Right cardiac atrium (tissue), 5 donors: ENCODE measurements around the gene SCAND1. TPM values are rescaled to one million over a fixed set of nuclear protein-coding genes. Genes with fewer than 3 reads are reported as not detected.

Source experiments
- ATAC-seq, 2 donors: fragments of 200-7000 bp; cut with Tn5 transposase; one replicate each; pipeline versions ENCODE4 v1.8.0 to v1.9.1; 2020; ENCODE audit warnings: moderate library complexity in 2 of 2, mild to moderate bottlenecking in 1 of 2
- DNase-seq, 3 donors: peaks; one replicate each; pipeline ENCODE4 v3.0.0-alpha.2; 2020
- H3K27ac ChIP-seq: one replicate; pipeline ENCODE4 v1.5.1; 2013; ENCODE audit warnings: mild to moderate bottlenecking, low read length, control low read depth, moderate library complexity
- H3K27me3 ChIP-seq: one replicate; pipeline ENCODE4 v1.6.1; 2013; ENCODE audit not compliant: control insufficient read depth, insufficient read depth
- H3K4me1 ChIP-seq: one replicate; pipeline ENCODE4 v1.6.1; 2013; ENCODE audit warnings: low read length; ENCODE audit not compliant: control insufficient read depth, insufficient read depth
- H3K4me3 ChIP-seq: one replicate; pipeline ENCODE4 v1.5.1; 2013; ENCODE audit warnings: low read length, control low read depth
- H3K9me3 ChIP-seq: one replicate; pipeline ENCODE4 v1.6.1; 2013; ENCODE audit warnings: low read length; ENCODE audit not compliant: control insufficient read depth
- WGBS: extraction: QIAGEN DNeasy Blood & Tissue Kit; methylation state at CpG from one replicate; pipeline ENCODE4 v1.1.7; 2013; 5-methylcytosine and 5-hydroxymethylcytosine counted together
- intact Hi-C, 4 donors: fragments of 100-400 bp; cut with DNase I; formaldehyde crosslinking; loops; one replicate each; pipeline versions ENCODE4 v1.11.0 to v1.14.0; 2022 to 2023
- polyA plus RNA-seq: library from polyadenylated mRNA; stranded (reverse); fragments of 200-250 nt; gene quantifications from one replicate; pipeline ENCODE4 v1.2.3, GENCODE V29; 2013
- total RNA-seq, 4 donors: library from RNA; stranded (reverse); fragmentation: NEBNext Ultra II Directional; extraction: Animal tissue kit (Norgen Biotek cat#: 25700); gene quantifications; one replicate each; pipeline ENCODE4 v1.2.1, GENCODE V29; 2021
- donor health status: healthy with polysubstance abuse.
- donor health status: DM: no; HTN: yes; CAD: no.
- donor health status: DM: no; HTN: no; CAD: no.
- donor health status: DM: no; HTN: yes; CAD: no; lungs with severe emphysema.
- donor health status: DM: yes; HTN: yes; CAD: no.

Gene SCAND1
- total and polyA plus RNA-seq, 5 donors = 42.0 to 102 (median 44.6) TPM

- no peaks in the 10 kb centered on the region for H3K9me3 ChIP-seq
- ATAC-seq (no peak), DNase-seq (no peak)
- WGBS = 89% methylated on average over 3 of the region's 3 CpGs
- H3K27me3 ChIP-seq = no peaks in the 10 kb centered on the region
- intact Hi-C loops = no loop called here
- H3K4me1 ChIP-seq = no peaks in the 10 kb centered on the region
- H3K27ac ChIP-seq = no peak overlapping the region
- H3K4me3 ChIP-seq = no peak overlapping the region
Observed at GRCh38 chr20:35939264-35939663, 15.0 kb downstream of the SCAND1 start.

DNA sequence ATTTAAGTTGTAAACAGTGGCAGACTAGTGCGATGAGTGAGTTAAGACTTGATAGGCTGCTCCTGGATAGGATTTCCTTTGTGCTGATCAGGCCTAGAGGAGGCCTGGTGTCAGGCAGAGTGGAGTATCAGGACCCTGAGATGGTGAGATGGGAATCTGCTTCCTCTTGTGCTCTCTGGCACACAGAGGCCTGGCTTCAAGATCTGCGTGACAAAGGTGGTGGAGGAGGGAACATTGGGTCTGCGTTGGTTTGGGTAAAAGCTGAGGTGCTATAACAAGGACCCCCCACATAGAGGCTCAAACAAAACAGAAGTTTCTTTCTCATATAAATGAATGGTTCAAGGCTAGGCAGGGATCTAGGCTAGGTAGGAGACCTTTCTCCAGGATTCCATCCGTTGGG lies 20.3 kb downstream of the SCAND1 start:
- H3K4me1 ChIP-seq = no peaks in the 10 kb centered on the region
- H3K9me3 ChIP-seq = no peaks in the 10 kb centered on the region
- H3K27ac ChIP-seq = no peak overlapping the region
- H3K27me3 ChIP-seq = no peaks in the 10 kb centered on the region
- no peak overlapping the region for H3K4me3 ChIP-seq
- intact Hi-C loops = no loop called here
- DNase-seq (no peak), ATAC-seq (no peak)
- 87% methylated on average over 4 of the region's 4 CpGs for WGBS

DNA sequence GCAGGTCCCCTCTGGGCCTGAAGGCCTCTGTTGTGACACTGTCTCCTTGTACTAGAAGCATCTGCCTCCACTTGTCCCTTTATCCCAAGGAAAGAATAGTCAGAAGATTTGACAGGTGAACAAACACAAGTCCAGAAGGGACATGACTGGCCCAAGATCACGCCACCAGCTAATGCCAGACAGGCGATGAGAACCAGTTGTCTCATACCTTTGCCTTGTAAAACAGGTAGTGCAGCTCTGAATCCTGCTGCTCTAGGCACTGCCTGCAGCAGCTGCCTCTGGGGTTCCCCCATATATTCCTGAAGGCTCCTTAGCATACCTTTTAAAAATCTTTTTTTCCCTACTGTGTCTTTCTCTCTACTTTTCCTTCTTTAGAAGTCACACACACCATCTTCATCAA lies 25.0 kb downstream of the SCAND1 start:
- no peaks in the 10 kb centered on the region for H3K27me3 ChIP-seq
- no peak overlapping the region for H3K4me3 ChIP-seq
- WGBS = 97% methylated on average over 2 of the region's 2 CpGs
- no peaks in the 10 kb centered on the region for H3K9me3 ChIP-seq
- ATAC-seq (no peak), DNase-seq (no peak)
- intact Hi-C loops = no loop called here
- no peaks in the 10 kb centered on the region for H3K4me1 ChIP-seq
- no peak overlapping the region for H3K27ac ChIP-seq

- intact Hi-C loops = no loop called here
- H3K4me3 ChIP-seq = no peak overlapping the region
- no peaks in the 10 kb centered on the region for H3K4me1 ChIP-seq
- ATAC-seq (no peak), DNase-seq (no peak)
- H3K9me3 ChIP-seq = no peaks in the 10 kb centered on the region
- no peak overlapping the region for H3K27ac ChIP-seq
- 97% methylated on average over 3 of the region's 3 CpGs for WGBS
- H3K27me3 ChIP-seq = no peaks in the 10 kb centered on the region
Observed at GRCh38 chr20:35920523-35920922, 33.8 kb downstream of the SCAND1 start.

DNA sequence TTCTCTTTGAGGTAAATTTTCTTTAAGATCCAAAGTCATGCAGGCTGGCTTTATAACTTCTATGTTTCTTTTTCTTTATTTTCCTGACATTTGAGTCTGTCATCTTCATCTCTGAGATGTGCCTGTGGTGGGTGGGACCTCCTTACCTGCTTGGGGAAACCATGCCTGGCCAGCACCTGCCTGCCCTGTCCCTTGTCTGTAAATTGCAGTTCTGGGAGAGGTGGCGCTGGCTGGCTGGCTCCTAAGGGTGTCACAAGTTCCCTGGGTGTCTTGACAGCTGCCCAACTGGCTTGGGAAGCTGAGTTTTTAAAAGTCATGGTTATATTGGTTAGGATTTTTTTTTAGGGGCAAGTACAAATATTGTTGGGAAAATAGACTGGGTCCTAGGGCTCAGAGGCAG lies 36.3 kb downstream of the SCAND1 start:
- Histone ChIP-seq H3K27ac (no peak overlapping the region), H3K27me3 (no peaks in the 10 kb centered on the region), H3K4me3 (no peak overlapping the region), H3K4me1 (no peaks in the 10 kb centered on the region), H3K9me3 (no peaks in the 10 kb centered on the region)
- no peak for DNase-seq
- WGBS = 90% methylated on average over 1 of the region's 1 CpG
- no peak for ATAC-seq
- intact Hi-C loops = no loop called here

GRCh38 chr20:35917077-35917476 lies 37.2 kb downstream of the SCAND1 start:
- ATAC-seq (no peak), DNase-seq (no peak)
- Histone ChIP-seq H3K4me1 (no peaks in the 10 kb centered on the region), H3K4me3 (no peak overlapping the region), H3K9me3 (no peaks in the 10 kb centered on the region), H3K27ac (no peak overlapping the region), H3K27me3 (no peaks in the 10 kb centered on the region)
- 67% methylated on average over 3 of the region's 3 CpGs for WGBS
- intact Hi-C loops = no loop called here

DNA sequence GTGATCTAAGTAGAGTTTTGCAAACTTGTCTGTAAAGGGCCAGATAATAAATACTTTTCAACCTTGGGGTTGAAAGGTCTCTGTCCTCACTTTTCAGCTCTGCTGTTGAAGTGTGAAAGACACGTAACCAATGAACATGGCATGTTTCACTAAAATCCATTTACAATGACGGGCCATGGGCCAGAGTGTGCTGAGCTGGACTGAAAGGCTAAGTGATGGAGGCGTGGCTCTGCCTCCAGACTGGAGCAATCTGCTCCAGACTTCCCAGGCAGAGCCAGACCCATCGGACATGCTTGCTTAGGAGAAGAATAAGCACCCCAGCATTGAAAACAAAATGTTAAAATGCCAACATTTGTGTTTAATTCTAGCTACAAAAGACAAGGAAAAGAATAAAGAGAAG lies 41.4 kb downstream of the SCAND1 start:
- no peaks in the 10 kb centered on the region for H3K27me3 ChIP-seq
- H3K4me1 ChIP-seq = no peaks in the 10 kb centered on the region
- WGBS = 45% methylated on average over 4 of the region's 4 CpGs
- no peak overlapping the region for H3K4me3 ChIP-seq
- intact Hi-C loops = no loop called here
- H3K27ac ChIP-seq = no peak overlapping the region
- no peaks in the 10 kb centered on the region for H3K9me3 ChIP-seq
- ATAC-seq = peak; percentile 40 to 43
- DNase-seq = peak in 2 of 3 donors; percentile 28 to 50

- no peak for ATAC-seq
- Histone ChIP-seq H3K4me3 (no peak overlapping the region), H3K4me1 (peaks cover 8% of the 10 kb centered on the region)
Observed at GRCh38 chr20:35910254-35910653, 44.0 kb downstream of the SCAND1 start.

GRCh38 chr20:35909796-35910195 lies 44.5 kb downstream of the SCAND1 start:
- Histone ChIP-seq H3K27me3 (no peaks in the 10 kb centered on the region), H3K4me1 (peaks cover 8% of the 10 kb centered on the region), H3K9me3 (no peaks in the 10 kb centered on the region), H3K4me3 (no peak overlapping the region), H3K27ac (no peak overlapping the region)
- 94% methylated on average over 1 of the region's 1 CpG for WGBS
- ATAC-seq = no peak
- DNase-seq = no peak
- intact Hi-C loops = no loop called here

More at GRCh38 chr20:35910254-35910653, 44.0 kb downstream of the SCAND1 start:
- DNase-seq = no peak
- Histone ChIP-seq H3K9me3 (no peaks in the 10 kb centered on the region), H3K27ac (no peak overlapping the region), H3K27me3 (no peaks in the 10 kb centered on the region)
- 92% methylated on average over 3 of the region's 3 CpGs for WGBS
- intact Hi-C loops = no loop called here

GRCh38 chr20:35909176-35909575 lies 45.1 kb downstream of the SCAND1 start:
- H3K27ac ChIP-seq = no peak overlapping the region
- peaks cover 8% of the 10 kb centered on the region for H3K4me1 ChIP-seq
- DNase-seq (no peak), ATAC-seq (no peak)
- no peaks in the 10 kb centered on the region for H3K27me3 ChIP-seq
- no peak overlapping the region for H3K4me3 ChIP-seq
- WGBS = 96% methylated on average over 1 of the region's 1 CpG
- intact Hi-C loops = no loop called here
- no peaks in the 10 kb centered on the region for H3K9me3 ChIP-seq

GRCh38 chr20:35908007-35908406 lies 46.3 kb downstream of the SCAND1 start:
- peaks cover 11% of the 10 kb centered on the region for H3K4me1 ChIP-seq
- DNase-seq (no peak), ATAC-seq (no peak)
- no peak overlapping the region for H3K27ac ChIP-seq
- no peak overlapping the region for H3K4me3 ChIP-seq
- intact Hi-C loops = no loop called here
- no peaks in the 10 kb centered on the region for H3K9me3 ChIP-seq
- H3K27me3 ChIP-seq = no peaks in the 10 kb centered on the region

DNA sequence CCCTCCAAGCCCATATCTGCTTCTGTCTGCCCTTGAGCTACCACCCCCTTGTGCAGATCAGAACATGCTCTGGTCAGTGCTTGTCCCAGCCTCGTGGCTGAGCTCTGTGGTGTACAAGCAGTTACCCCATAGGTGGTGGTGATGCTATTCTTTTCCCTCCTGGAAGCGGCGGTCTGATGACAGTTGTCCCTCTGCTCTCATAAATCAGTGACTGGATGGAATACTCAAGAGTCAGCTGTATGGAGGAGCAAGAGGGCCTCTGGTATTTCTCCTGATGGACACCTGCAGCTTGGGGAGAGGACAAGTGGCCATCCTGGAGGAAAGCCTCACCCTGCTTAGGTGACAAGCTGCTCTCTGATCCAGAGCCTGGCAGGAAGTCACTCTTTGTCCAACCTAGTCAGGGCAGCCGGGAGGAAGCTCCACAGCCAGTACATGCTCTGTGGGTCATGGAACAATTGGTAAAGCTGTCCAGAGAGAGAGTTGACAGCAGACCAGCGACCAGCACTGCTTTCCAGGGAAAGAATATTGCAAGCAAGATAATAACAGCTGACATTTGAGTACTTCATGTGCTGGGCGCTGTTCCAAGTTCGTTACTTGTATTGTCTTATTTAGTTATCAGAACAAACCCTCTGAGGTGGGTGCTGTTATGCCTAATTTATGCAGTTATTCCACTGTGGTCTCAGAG lies 47.1 kb downstream of the SCAND1 start:
- ATAC-seq (peak; percentile 91 to 93), DNase-seq (peak; percentile 31 to 71 (median 41))
- H3K27ac ChIP-seq = peak overlapping the region; percentile 61
- WGBS = 52% methylated on average over 7 of the region's 7 CpGs
- peaks cover 13% of the 10 kb centered on the region for H3K4me1 ChIP-seq
- no peaks in the 10 kb centered on the region for H3K9me3 ChIP-seq
- no peaks in the 10 kb centered on the region for H3K27me3 ChIP-seq
- intact Hi-C loops = no loop called here
- no peak overlapping the region for H3K4me3 ChIP-seq
